Measurements from ENCODE around the gene DDI1.

Gene DDI1

DNA sequence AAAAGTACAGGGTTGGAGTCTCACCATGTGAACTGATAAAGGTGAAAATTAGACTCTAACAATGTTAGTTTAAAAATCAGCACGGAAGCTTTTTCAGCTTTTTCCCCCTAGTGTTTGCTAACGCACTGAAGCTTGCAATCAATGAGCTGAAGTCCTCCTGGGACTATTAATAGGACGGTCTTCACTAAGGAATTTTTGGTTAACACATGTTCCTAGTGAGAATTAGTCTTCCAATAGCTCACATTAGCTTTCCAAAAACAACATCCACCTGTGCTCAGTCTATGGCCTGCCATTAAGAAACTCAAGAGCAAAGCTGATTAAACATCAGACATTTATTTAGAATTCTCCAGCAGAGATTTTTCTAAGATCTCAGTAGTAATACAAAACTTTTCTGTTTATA lies 26.7 kb upstream of the DDI1 start:
- H3K79me2 ChIP-seq (ENCODE audit: control insufficient read depth, low read length), result no peaks in the 10 kb centered on the region

GRCh38 chr11:104011044-104011443 lies 25.4 kb upstream of the DDI1 start:
- Histone ChIP-seq H3K36me3 (ENCODE audit: control insufficient read depth, low read length) (no peaks in the 10 kb centered on the region), H3K9me3 (ENCODE audit: control insufficient read depth, insufficient read depth, low read length) (no peaks in the 10 kb centered on the region), H3K4me3 (ENCODE audit: low read length) (no peak overlapping the region), H3K9me2 (replicated peaks; ENCODE audit: control insufficient read depth, low read length) (no peaks in the 10 kb centered on the region), H3K27me3 (ENCODE audit: control insufficient read depth, low read length) (no peaks in the 10 kb centered on the region), H3F3A (ENCODE audit: control insufficient read depth, insufficient read depth) (no peaks in the 10 kb centered on the region), H3K79me2 (ENCODE audit: control insufficient read depth, low read length) (no peaks in the 10 kb centered on the region), H3K27ac (ENCODE audit: low read depth, low read length) (no peak overlapping the region), H3K4me1 (ENCODE audit: control insufficient read depth, low read length) (peaks cover 6% of the 10 kb centered on the region), H4K20me1 (ENCODE audit: control insufficient read depth, insufficient read depth, low read depth, low read length) (no peaks in the 10 kb centered on the region), H3K4me2 (ENCODE audit: low read length) (no peak overlapping the region)
- TF ChIP-seq, protein P1, sequence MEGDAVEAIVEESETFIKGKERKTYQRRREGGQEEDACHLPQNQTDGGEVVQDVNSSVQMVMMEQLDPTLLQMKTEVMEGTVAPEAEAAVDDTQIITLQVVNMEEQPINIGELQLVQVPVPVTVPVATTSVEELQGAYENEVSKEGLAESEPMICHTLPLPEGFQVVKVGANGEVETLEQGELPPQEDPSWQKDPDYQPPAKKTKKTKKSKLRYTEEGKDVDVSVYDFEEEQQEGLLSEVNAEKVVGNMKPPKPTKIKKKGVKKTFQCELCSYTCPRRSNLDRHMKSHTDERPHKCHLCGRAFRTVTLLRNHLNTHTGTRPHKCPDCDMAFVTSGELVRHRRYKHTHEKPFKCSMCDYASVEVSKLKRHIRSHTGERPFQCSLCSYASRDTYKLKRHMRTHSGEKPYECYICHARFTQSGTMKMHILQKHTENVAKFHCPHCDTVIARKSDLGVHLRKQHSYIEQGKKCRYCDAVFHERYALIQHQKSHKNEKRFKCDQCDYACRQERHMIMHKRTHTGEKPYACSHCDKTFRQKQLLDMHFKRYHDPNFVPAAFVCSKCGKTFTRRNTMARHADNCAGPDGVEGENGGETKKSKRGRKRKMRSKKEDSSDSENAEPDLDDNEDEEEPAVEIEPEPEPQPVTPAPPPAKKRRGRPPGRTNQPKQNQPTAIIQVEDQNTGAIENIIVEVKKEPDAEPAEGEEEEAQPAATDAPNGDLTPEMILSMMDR (IDR thresholded peaks at IDR 0.05; ENCODE audit: low read depth, low read length, poor library complexity, severe bottlenecking), result no peak
- TF ChIP-seq EZH2phosphoT487 (IDR thresholded peaks at IDR 0.05; ENCODE audit: borderline replicate concordance, low read length), result no peak

More for the DNA sequence above, 26.7 kb upstream of the DDI1 start:
- H3K4me1 ChIP-seq (ENCODE audit: control insufficient read depth, low read length), result no peaks in the 10 kb centered on the region
- H3K9me2 ChIP-seq (replicated peaks; ENCODE audit: control insufficient read depth, low read length), result no peaks in the 10 kb centered on the region
- H3K4me2 ChIP-seq (ENCODE audit: low read length), result no peak overlapping the region
- no peaks in the 10 kb centered on the region for H3K27me3 ChIP-seq (ENCODE audit: control insufficient read depth, low read length)
- no peak overlapping the region for H3K27ac ChIP-seq (ENCODE audit: low read depth, low read length)
- H3F3A ChIP-seq (ENCODE audit: control insufficient read depth, insufficient read depth), result no peaks in the 10 kb centered on the region
- no peaks in the 10 kb centered on the region for H4K20me1 ChIP-seq (ENCODE audit: control insufficient read depth, insufficient read depth, low read depth, low read length)
- no peaks in the 10 kb centered on the region for H3K36me3 ChIP-seq (ENCODE audit: control insufficient read depth, low read length)
- no peaks in the 10 kb centered on the region for H3K9me3 ChIP-seq (ENCODE audit: control insufficient read depth, insufficient read depth, low read length)
- TF ChIP-seq, protein P1 (IDR thresholded peaks at IDR 0.05; ENCODE audit: low read depth, low read length, poor library complexity, severe bottlenecking), result no peak
- TF ChIP-seq EZH2phosphoT487 (IDR thresholded peaks at IDR 0.05; ENCODE audit: borderline replicate concordance, low read length), result no peak
- H3K4me3 ChIP-seq (ENCODE audit: low read length), result no peak overlapping the region

DNA sequence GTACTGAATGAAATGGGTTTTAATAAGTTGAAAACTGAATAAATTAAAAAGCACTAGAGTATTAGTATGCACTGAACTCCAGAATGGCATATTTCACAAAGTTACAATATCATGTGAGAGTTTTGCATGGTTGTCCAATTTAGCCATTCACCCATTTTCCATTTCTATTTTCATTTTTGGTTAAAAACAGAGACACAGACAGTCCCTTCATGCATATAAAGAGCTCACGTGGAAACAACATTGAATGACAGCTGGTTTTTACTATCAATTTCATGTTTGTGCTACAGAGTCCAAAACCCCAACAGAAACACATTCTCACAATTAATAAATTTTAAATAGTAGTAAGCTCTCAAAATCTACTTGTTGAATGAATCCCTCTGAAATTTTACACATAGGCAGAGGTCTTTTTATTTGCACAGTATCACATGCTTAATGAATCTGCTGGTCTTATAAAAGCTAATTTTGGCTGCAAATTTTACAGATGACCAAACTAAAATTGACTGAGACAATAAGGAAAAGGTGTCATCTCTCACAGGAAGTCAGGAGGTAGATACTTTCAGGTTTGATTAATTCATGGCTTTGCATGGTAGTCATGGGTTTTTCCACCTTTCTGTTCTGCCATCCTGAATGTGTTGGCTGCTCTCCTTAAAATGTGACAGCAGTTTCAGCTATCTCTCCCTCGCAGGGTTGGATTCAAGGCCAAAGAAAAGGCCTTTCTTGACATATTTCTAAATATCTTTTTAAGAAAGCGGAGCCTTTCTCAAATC lies 20.6 kb upstream of the DDI1 start:
- Histone ChIP-seq H3K9me2 (replicated peaks; ENCODE audit: control insufficient read depth, low read length) (no peaks in the 10 kb centered on the region), H3K4me1 (ENCODE audit: control insufficient read depth, low read length) (peaks cover 10% of the 10 kb centered on the region), H3K4me2 (ENCODE audit: low read length) (no peak overlapping the region), H4K20me1 (ENCODE audit: control insufficient read depth, insufficient read depth, low read depth, low read length) (no peaks in the 10 kb centered on the region), H3K36me3 (ENCODE audit: control insufficient read depth, low read length) (no peaks in the 10 kb centered on the region), H3K27ac (ENCODE audit: low read depth, low read length) (no peak overlapping the region), H3K4me3 (ENCODE audit: low read length) (no peak overlapping the region), H3K27me3 (ENCODE audit: control insufficient read depth, low read length) (no peaks in the 10 kb centered on the region), H3F3A (ENCODE audit: control insufficient read depth, insufficient read depth) (no peaks in the 10 kb centered on the region), H3K9me3 (ENCODE audit: control insufficient read depth, insufficient read depth, low read length) (no peaks in the 10 kb centered on the region), H3K79me2 (ENCODE audit: control insufficient read depth, low read length) (no peaks in the 10 kb centered on the region)
- no peak for TF ChIP-seq EZH2phosphoT487 (IDR thresholded peaks at IDR 0.05; ENCODE audit: borderline replicate concordance, low read length)
- TF ChIP-seq, protein P1 (IDR thresholded peaks at IDR 0.05; ENCODE audit: low read depth, low read length, poor library complexity, severe bottlenecking), result no peak
